HG03565 (cell line): ENCODE measurements around the gene KRT6C.
"Not testable (repeated sequence)": the region's sequence is repeated elsewhere in the genome, so short reads cannot be mapped to it uniquely, and the experiment has no call there.

ENCODE experiments used
- ATAC-seq: cut with Tn5 transposase; IDR thresholded peaks from one replicate; pipeline ENCODE4 v1.9.1; 2021; ENCODE audit warnings: mild to moderate bottlenecking, moderate library complexity; ENCODE audit not compliant: unreplicated experiment

KRT6C gene

DNA sequence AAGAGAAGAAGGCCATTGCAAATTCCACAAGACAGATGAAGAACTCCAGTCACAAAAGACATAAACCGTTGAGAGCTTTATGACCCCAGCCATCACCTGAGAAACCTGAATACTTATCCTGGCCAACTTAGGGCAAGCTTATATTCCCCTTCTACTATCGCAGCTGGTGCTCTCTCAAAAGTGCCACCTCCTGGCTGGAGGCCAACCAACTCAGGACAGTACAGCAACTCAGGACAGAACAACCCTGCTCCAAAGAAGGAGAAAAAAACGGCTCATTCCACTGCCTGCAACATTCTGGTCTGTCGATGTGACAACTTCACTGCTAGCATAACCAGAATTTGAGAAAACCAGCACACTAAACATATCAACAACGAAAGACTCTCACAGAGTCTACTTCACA, 11.9 kb downstream of the KRT6C start:
- ATAC-seq = no peak

- ATAC-seq = no peak
Measured at GRCh38 chr12:52458861-52459260, 14.7 kb downstream of the KRT6C start.

GRCh38 chr12:52455821-52456220, 17.8 kb downstream of the KRT6C start:
- no peak for ATAC-seq

- ATAC-seq = no peak
Measured at GRCh38 chr12:52454411-52455201, 19.0 kb downstream of the KRT6C start.

GRCh38 chr12:52452101-52452500, 21.5 kb downstream of the KRT6C start, which contains the start of gene KRT6B:
Gene KRT6B, minus strand, starts transcription at chr12:52452146. Its CDS starts 68 bp downstream, at chr12:52452078.
- ATAC-seq = no peak

GRCh38 chr12:52448228-52448627, 25.4 kb downstream of the KRT6C start:
- ATAC-seq = no peak

GRCh38 chr12:52447196-52447595, 26.4 kb downstream of the KRT6C start:
- not testable (repeated sequence) for ATAC-seq

DNA sequence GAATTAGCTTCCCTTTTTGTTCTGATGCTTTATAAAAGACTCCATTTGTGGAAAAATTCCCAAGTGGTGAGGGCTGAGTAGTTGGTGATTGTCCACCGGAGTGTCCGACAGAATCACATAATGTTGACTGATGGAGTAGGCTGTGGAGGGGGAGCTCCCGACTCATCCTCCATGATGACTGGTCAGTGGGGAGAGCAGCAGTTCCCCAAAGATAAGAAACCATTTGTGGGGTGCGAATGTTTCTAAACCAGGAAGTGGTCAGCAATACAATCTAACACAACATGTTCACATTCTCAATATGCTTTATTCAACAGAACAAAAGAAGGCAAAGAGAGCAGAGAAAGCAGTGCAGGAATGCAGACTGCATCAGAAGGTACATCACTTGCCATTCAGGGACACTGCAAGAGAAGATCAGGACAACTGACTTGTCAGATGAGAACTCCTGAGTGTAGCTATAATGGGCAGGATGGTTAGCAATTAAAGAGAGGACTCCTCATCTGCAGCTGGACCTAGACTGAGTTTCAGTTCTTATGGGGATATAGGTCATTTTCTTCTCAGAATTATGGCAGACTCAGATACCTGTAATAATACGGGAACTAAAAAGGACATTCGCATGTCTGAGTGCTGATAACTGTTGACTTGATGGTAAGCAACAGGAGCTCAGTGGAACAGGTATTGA, 27.1 kb downstream of the KRT6C start:
- no peak for ATAC-seq

DNA sequence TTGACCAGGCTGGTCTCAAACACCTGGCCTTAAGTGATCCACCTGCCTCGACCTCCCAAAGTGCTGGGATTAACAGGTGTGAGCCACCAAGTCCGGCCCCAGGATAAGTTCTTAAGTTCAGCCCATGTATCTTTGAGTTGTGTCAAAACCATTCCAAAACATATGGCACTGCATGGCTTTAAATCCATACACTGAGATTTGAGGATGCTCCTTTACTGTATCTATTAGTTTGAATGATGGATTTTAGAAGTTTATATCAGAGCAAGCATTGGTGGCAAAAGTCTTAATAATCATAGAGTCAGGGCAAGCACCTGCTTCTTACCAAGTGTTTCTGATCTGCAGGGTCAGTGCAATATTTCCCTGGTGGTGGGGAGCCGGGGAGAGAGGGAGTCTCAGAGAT, 27.7 kb downstream of the KRT6C start:
- no peak for ATAC-seq

- no peak for ATAC-seq
Measured at GRCh38 chr12:52444647-52445595, 28.7 kb downstream of the KRT6C start.

GRCh38 chr12:52443966-52444365, 29.6 kb downstream of the KRT6C start:
- ATAC-seq = no peak

GRCh38 chr12:52442600-52443061, 31.0 kb downstream of the KRT6C start:
- no peak for ATAC-seq

DNA sequence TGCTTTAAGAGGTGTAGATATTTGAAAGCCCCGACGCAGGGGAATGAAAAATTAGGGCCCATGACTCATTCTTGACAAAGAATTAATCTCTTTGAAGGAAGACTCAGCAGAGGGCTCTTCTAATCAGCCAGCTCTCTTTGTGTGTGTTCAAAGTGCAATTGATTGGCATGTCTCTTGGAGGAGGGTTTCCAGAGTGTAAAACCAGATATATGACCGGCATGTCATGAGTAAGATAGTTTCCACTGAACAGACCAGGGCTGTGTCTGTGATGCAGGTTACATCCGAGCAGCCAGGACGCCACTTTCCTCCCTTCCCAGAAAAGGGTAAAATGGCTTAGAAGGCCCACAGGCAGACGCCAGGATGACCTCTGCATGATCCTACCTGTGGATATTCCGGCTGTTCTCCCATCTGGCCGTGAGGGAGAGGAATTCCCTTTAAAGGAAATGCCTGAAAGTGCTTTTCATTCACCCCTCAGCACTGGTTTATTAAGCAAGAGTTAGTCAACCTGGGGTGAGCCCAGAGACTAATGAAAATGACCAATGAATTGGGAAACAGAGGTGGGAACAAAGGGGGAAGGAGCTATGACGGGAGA, 32.2 kb downstream of the KRT6C start:
- no peak for ATAC-seq

DNA sequence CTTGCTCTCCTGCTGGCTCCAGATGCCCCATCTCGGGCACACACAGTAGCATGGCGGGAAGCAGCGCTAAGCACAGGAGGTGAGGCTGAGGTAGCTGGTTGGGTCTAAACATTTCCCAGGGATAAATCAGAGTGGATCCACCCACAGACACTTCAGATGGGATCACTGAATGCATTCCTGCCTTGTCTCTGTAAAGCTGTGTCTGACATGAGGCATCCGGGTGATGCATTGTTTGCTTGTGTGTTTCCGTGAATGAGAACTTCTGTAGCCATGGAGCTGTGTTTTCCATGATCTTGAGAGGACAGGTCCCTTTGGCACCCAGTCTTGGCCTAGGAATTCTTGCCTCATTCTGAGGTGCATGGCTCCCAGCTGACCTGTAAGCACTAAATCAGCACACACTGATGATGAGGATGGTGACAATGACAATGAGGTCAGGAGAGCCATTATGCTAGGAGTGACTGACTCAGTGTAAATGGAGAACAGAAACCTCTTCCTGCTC, 32.7 kb downstream of the KRT6C start:
- ATAC-seq = no peak

DNA sequence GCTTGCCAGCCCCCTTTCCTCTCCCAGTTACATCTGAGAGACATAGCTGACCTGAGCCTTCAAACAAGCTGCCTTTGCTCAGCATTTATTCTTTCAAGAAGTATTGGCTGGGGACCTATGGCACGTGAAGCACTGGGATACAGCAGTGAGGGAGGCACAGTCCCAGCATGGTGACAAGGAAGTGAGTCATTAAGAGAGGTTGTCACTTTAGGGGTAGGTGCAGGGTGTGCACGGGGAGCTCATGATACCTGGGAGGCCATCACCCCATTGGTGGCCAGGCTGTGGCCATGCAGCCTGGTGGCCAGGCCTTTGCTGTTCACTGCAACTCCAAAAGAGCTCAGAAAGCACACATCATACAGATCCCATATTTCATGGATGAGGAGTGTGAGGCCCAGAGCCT, 33.8 kb downstream of the KRT6C start:
- ATAC-seq = no peak

DNA sequence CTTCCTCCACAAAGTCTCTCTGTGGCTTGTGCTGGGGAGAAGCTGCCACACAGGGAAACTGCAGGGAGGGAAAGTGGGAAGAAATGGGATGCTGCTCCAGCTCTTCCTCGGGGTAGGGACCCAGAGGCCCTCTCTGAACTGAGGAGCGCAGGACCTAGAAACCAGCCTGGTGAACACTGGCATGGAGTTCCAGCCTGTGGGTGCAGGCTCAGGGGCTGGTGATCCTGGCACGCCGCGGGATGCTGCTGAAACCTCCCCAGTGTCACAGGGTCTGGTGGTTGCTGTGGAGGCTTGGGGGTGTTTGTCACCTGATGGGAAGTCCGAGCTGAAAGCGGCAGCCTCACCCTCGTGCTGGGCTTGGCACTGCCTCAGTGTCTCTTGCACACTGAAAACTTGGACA, 34.2 kb downstream of the KRT6C start:
- no peak for ATAC-seq

GRCh38 chr12:52438305-52439301, 35.0 kb downstream of the KRT6C start:
- ATAC-seq = no peak

DNA sequence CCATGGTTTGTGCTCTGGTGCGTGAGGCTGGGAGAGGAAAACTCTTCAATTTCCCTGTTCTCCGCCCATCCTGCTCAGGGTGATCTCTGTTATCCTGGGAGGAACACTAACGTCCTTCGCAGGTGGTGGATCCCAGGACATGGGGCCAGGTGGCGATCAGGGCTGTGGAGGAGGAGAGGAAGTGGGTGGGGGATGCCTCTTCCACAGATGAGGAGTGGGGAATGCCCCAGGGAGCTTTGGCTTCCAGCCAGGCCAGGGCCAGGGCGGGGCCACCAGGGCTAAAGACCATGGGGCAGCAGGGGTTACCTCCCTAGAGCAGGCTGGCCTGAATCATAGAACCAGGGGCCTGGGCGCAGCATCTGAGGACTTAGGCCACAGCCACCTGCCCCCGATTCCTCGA, 36.1 kb downstream of the KRT6C start:
- no peak for ATAC-seq

DNA sequence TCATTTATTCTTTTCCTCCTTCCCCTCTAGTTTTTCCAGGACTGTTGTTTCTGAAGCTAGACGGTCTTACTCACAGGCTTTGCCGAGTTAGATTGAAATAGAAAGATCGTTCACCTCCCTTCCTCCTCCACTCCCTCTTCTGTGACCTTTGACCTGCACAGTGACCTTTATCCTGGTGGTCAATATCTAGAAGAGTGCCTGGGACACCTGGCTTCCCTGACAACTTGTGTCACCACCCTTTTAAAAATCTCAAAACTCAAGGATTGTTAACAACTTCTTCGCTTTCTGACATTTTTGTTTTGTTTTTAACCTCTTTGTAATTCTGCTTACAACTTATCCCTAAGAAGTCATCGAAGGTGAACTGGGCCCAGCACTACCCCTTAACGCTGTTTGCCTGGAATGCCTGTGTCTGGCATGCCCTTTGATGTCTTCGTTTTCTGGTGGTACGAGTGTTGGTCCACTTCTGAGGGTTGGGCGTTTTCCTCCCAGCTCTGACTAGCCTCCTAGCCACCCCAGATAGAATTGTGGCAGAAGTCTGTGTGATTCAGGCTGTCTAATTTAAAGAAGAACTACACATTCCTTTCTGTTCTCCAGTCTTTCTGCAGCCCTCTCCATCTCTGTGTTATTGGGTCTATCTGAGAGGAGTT, 36.7 kb downstream of the KRT6C start:
- no peak for ATAC-seq
